Stimulated activated naive B cell treated with anti-CD40 and anti-IgM and Interleukin-4, amounts not matched to agents 10 μg/mL and 1 μg/mL and 100 μg/mL, for 72 hours (primary cell): Measurements from ENCODE around the gene MTX2.
"Not testable (repeated sequence)": the region's sequence is repeated elsewhere in the genome, so short reads cannot be mapped to it uniquely, and the experiment has no call there.

Experiments
- ATAC-seq, 2 donors: fragments of 150-1000 bp; cut with Tn5 transposase; replicated peaks; 2 replicates each; pipeline ENCODE4 v1.10.0; 2021; ENCODE audit warnings: moderate library complexity in 1 of 2
- DNase-seq: peaks from one replicate; pipeline ENCODE4 v3.0.0; 2021
- H3K27ac Mint-ChIP-seq: one replicate; pipeline ENCODE4 v1.8.0; 2022; ENCODE audit warnings: mild to moderate bottlenecking, mixed read lengths
- H3K27me3 Mint-ChIP-seq, 2 donors: one replicate each; pipeline ENCODE4 v1.8.0; 2022; ENCODE audit warnings: mixed read lengths in 2 of 2
- H3K36me3 Mint-ChIP-seq, 2 donors: one replicate each; pipeline ENCODE4 v1.8.0; 2022; ENCODE audit warnings: mixed read lengths in 2 of 2, mild to moderate bottlenecking in 1 of 2
- H3K4me1 Mint-ChIP-seq, 2 donors: one replicate each; pipeline ENCODE4 v1.8.0; 2022; ENCODE audit warnings: mixed read lengths in 2 of 2, mild to moderate bottlenecking in 1 of 2
- H3K4me3 Mint-ChIP-seq, 2 donors: one replicate each; pipeline ENCODE4 v1.8.0; 2022; ENCODE audit warnings: mild to moderate bottlenecking in 2 of 2, mixed read lengths in 2 of 2, moderate library complexity in 1 of 2
- H3K9me3 Mint-ChIP-seq, 2 donors: one replicate each; pipeline ENCODE4 v1.8.0; 2022; ENCODE audit warnings: mixed read lengths in 2 of 2, mild to moderate bottlenecking in 1 of 2

The MTX2 gene

DNA sequence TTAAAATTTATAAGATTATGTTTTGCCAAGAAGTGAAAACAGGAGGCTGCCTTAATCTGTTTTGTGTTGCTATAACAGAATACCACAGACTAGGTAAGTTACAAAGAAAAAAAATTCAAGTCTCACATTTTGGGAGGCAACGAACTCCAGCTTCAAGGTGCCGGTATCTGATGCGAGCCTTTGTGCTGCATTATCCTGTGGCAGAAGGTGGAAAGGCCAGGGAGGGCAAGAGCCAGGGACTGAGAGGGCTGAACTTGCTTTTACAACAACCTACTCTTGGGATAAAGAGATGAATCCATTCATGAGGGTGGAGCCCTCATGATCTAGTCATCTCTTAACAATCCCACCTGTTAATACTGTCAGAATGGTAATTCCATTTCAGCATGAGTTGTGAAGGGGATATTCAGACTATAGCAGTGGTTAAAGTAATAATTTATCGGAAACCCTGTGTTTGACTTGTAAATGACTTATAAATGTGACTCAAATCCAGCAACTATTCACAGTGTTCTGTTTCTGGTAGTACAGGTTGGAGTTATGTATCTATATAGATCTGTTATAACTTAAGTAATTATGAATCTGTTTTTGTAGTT is 3.7 kb downstream of the MTX2 start:
- H3K27me3 Mint-ChIP-seq: no peaks in the 10 kb centered on the region
- H3K4me1 Mint-ChIP-seq: peaks cover 8 to 20% of the 10 kb centered on the region in 2 donors
- ATAC-seq (no peak), DNase-seq (no peak)
- H3K36me3 Mint-ChIP-seq: peaks cover 4 to 21% of the 10 kb centered on the region in 2 donors
- H3K27ac Mint-ChIP-seq: no peak overlapping the region
- no peaks in the 10 kb centered on the region for H3K9me3 Mint-ChIP-seq
- H3K4me3 Mint-ChIP-seq: no peak overlapping the region

DNA sequence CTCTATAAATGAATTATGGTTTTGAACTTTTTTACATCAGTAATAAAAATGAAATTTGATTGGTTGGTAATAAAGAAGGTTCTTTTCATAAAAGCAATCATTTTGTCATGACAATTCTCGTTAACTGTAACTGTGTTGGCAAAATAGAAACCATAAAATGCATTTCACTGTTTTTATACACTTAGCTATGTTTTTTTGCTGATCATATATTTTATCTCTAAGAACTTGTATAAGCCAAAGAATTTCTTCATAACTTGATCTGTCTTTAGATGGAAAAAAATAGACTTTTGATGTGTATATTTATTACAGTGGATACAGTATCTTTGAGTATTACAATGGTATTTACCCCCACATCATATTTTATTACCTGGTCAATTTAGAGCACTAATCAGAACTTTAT is 9.7 kb downstream of the MTX2 start:
- H3K4me3 Mint-ChIP-seq: no peak overlapping the region
- H3K4me1 Mint-ChIP-seq: peaks cover 19 to 37% of the 10 kb centered on the region in 2 donors
- H3K9me3 Mint-ChIP-seq: peaks cover 0 to 3% of the 10 kb centered on the region in 2 donors
- ATAC-seq (no peak), DNase-seq (no peak)
- H3K27ac Mint-ChIP-seq: no peak overlapping the region
- no peaks in the 10 kb centered on the region for H3K27me3 Mint-ChIP-seq
- H3K36me3 Mint-ChIP-seq: peaks cover 6 to 18% of the 10 kb centered on the region in 2 donors

GRCh38 chr2:176280156-176280555 is 10.9 kb downstream of the MTX2 start:
- no peak overlapping the region for H3K4me3 Mint-ChIP-seq
- peaks cover 0 to 3% of the 10 kb centered on the region in 2 donors for H3K9me3 Mint-ChIP-seq
- peaks cover 6 to 11% of the 10 kb centered on the region in 2 donors for H3K36me3 Mint-ChIP-seq
- ATAC-seq (no peak), DNase-seq (no peak)
- H3K4me1 Mint-ChIP-seq: peaks cover 17 to 28% of the 10 kb centered on the region in 2 donors
- no peak overlapping the region for H3K27ac Mint-ChIP-seq
- H3K27me3 Mint-ChIP-seq: no peaks in the 10 kb centered on the region

DNA sequence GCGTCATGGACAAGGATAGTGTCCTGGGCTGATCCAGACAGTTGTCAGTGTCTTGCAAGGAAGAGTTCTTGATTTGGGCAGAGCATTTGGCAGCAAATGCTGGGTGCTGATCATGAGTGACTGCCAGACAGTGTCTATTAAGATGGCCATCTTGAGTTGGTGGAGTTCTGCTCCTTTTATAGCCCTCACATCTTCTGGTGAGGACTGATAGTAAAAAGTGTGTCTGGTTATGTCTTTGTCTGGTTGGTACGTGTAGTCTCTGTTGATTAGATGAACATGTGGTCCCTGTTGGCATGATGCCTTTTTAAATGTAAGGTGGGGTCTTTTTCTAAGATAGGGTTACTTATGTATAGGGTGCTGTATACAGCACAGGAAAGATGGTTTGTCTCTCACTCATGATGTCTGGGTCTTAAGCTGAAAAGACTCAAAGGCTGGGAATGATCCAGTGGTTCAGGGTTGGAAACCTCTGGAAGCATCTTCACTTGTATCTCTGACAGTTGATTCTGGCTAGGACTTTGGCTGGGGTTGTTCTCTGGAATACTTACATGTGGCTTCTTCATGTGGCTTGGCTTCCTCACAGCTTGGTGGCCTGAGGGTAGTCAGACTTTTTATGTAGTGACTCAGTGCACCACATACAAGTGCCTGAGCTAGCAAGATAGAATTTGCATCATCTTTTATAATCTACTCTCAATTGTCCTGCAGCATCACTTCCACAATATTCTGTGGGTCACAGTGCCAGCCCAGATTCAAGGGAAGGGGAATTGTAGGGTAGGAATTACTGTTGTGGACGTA is 11.8 kb downstream of the MTX2 start:
- ATAC-seq (no peak), DNase-seq (no peak)
- peaks cover 0 to 3% of the 10 kb centered on the region in 2 donors for H3K9me3 Mint-ChIP-seq
- H3K4me3 Mint-ChIP-seq: no peak overlapping the region
- H3K36me3 Mint-ChIP-seq: peaks cover 6 to 16% of the 10 kb centered on the region in 2 donors
- H3K4me1 Mint-ChIP-seq: peaks cover 19 to 23% of the 10 kb centered on the region in 2 donors
- H3K27ac Mint-ChIP-seq: no peak overlapping the region
- no peaks in the 10 kb centered on the region for H3K27me3 Mint-ChIP-seq

- ATAC-seq: no peak
- Mint-ChIP-seq H3K4me1 (peaks cover 25 to 28% of the 10 kb centered on the region in 2 donors), H3K36me3 (peaks cover 12 to 26% of the 10 kb centered on the region in 2 donors), H3K9me3 (peaks cover 0 to 5% of the 10 kb centered on the region in 2 donors), H3K27ac (no peak overlapping the region), H3K4me3 (no peak overlapping the region), H3K27me3 (no peaks in the 10 kb centered on the region)
- no peak for DNase-seq
These were observed 14.2 kb downstream of the MTX2 start for GRCh38 chr2:176283291-176284068.

GRCh38 chr2:176284461-176285049 is 15.3 kb downstream of the MTX2 start:
- H3K4me1 Mint-ChIP-seq: peaks cover 27 to 28% of the 10 kb centered on the region in 2 donors
- DNase-seq (no peak), ATAC-seq (no peak)
- no peak overlapping the region for H3K27ac Mint-ChIP-seq
- H3K36me3 Mint-ChIP-seq: peaks cover 12 to 28% of the 10 kb centered on the region in 2 donors
- peaks cover 0 to 5% of the 10 kb centered on the region in 2 donors for H3K9me3 Mint-ChIP-seq
- H3K27me3 Mint-ChIP-seq: no peaks in the 10 kb centered on the region
- no peak overlapping the region for H3K4me3 Mint-ChIP-seq

- H3K9me3 Mint-ChIP-seq: peaks cover 0 to 5% of the 10 kb centered on the region in 2 donors
- H3K27ac Mint-ChIP-seq: no peak overlapping the region
- H3K4me1 Mint-ChIP-seq: peaks cover 30 to 35% of the 10 kb centered on the region in 2 donors
- H3K4me3 Mint-ChIP-seq: no peak overlapping the region
- peaks cover 12 to 33% of the 10 kb centered on the region in 2 donors for H3K36me3 Mint-ChIP-seq
- ATAC-seq: no peak
- DNase-seq: no peak
- H3K27me3 Mint-ChIP-seq: no peaks in the 10 kb centered on the region
These were observed 16.1 kb downstream of the MTX2 start for GRCh38 chr2:176285321-176285720.

GRCh38 chr2:176291335-176291734 is 22.1 kb downstream of the MTX2 start:
- DNase-seq (no peak), ATAC-seq (no peak)
- Mint-ChIP-seq H3K9me3 (peaks cover 0 to 2% of the 10 kb centered on the region in 2 donors), H3K27ac (no peak overlapping the region), H3K27me3 (no peaks in the 10 kb centered on the region), H3K36me3 (peaks cover 10 to 21% of the 10 kb centered on the region in 2 donors), H3K4me3 (no peak overlapping the region), H3K4me1 (peaks cover 27 to 30% of the 10 kb centered on the region in 2 donors)

GRCh38 chr2:176291809-176292283 is 22.6 kb downstream of the MTX2 start:
- no peak overlapping the region for H3K4me3 Mint-ChIP-seq
- no peaks in the 10 kb centered on the region for H3K27me3 Mint-ChIP-seq
- ATAC-seq (peak in 1 of 2 donors; percentile 36), DNase-seq (no peak)
- H3K27ac Mint-ChIP-seq: no peak overlapping the region
- H3K4me1 Mint-ChIP-seq: peaks cover 25 to 30% of the 10 kb centered on the region in 2 donors
- H3K9me3 Mint-ChIP-seq: peaks cover 0 to 2% of the 10 kb centered on the region in 2 donors
- H3K36me3 Mint-ChIP-seq: peaks cover 8 to 17% of the 10 kb centered on the region in 2 donors

DNA sequence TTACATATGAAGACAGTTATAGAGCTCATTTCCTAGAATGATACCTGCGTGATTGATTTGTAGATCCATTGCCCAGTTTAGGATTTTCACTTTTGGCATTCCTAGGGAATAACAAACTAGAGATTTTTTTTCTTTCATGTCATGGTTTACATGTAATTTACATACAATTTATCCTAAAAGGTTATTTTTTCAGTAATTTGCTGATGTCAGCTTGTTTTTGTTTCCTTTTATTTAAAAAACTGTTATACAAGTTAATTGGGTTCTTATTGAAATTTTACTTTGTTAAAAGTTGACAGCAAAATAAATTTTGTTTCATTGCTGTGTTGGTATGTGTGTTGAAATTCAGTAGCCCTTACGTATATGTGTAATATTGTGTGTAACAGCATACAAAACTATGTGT is 23.4 kb downstream of the MTX2 start:
- ATAC-seq (no peak), DNase-seq (no peak)
- Mint-ChIP-seq H3K4me3 (no peak overlapping the region), H3K4me1 (peaks cover 25 to 29% of the 10 kb centered on the region in 2 donors), H3K9me3 (peaks cover 0 to 2% of the 10 kb centered on the region in 2 donors), H3K27me3 (no peaks in the 10 kb centered on the region), H3K36me3 (peaks cover 8 to 16% of the 10 kb centered on the region in 2 donors), H3K27ac (no peak overlapping the region)

DNA sequence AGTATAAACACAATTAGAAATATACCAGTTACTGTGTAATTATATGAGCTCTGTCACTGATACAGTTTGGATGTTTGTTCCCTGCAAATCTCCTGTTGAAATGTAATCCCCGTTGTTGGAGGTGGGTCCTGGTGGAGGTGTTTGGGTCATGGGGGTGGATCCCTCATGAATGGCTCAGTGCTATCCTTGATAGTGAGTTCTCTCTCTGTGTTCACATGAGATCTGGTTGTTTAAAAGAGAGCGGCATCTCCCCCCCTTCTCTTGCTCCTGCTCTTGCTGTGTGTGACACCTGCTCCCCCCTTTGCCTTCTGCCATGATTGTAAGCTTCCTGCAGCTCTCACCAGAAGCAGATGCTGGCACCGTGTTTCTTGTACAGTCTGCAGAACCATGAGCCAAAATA is 24.1 kb downstream of the MTX2 start:
- Mint-ChIP-seq H3K4me1 (peaks cover 22 to 24% of the 10 kb centered on the region in 2 donors), H3K9me3 (no peaks in the 10 kb centered on the region), H3K27me3 (no peaks in the 10 kb centered on the region), H3K36me3 (peaks cover 4 to 12% of the 10 kb centered on the region in 2 donors), H3K4me3 (no peak overlapping the region), H3K27ac (no peak overlapping the region)
- no peak for ATAC-seq
- no peak for DNase-seq

GRCh38 chr2:176297067-176297466 is 27.8 kb downstream of the MTX2 start:
- no peaks in the 10 kb centered on the region for H3K27me3 Mint-ChIP-seq
- DNase-seq (no peak), ATAC-seq (no peak)
- H3K27ac Mint-ChIP-seq: no peak overlapping the region
- H3K4me3 Mint-ChIP-seq: no peak overlapping the region
- H3K36me3 Mint-ChIP-seq: peaks cover 3 to 4% of the 10 kb centered on the region in 2 donors
- H3K9me3 Mint-ChIP-seq: no peaks in the 10 kb centered on the region
- peaks cover 4 to 6% of the 10 kb centered on the region in 2 donors for H3K4me1 Mint-ChIP-seq

- H3K9me3 Mint-ChIP-seq: no peaks in the 10 kb centered on the region
- H3K4me1 Mint-ChIP-seq: peaks cover 4 to 6% of the 10 kb centered on the region in 2 donors
- H3K27me3 Mint-ChIP-seq: no peaks in the 10 kb centered on the region
- ATAC-seq (no peak), DNase-seq (no peak)
- no peak overlapping the region for H3K27ac Mint-ChIP-seq
- H3K36me3 Mint-ChIP-seq: peaks cover 3 to 4% of the 10 kb centered on the region in 2 donors
- H3K4me3 Mint-ChIP-seq: no peak overlapping the region
These were observed 28.5 kb downstream of the MTX2 start for GRCh38 chr2:176297737-176298136.

DNA sequence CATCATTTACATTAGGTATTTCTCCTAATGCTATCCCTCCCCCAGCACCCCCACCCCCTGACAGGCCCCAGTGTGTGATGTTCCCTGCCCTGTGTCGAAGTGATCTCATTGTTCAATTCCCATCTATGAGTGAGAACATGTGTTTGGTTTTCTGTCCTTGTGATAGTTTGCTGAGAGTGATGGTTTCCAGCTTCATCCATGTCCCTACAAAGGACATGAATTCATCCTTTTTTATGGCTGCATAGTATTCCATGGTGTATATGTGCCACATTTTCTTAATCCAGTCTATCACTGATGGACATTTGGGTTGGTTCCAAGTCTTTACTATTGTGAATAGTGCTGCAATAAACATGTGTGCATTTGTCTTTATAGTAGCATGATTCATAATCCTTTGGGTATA is 36.8 kb downstream of the MTX2 start:
- peaks cover 46 to 57% of the 10 kb centered on the region in 2 donors for H3K36me3 Mint-ChIP-seq
- not testable (repeated sequence) for H3K27me3 Mint-ChIP-seq, H3K27ac Mint-ChIP-seq, DNase-seq, H3K4me3 Mint-ChIP-seq, H3K9me3 Mint-ChIP-seq, ATAC-seq
- peaks cover 8 to 24% of the 10 kb centered on the region in 2 donors for H3K4me1 Mint-ChIP-seq
